Neural cell (in vitro differentiated cells): ENCODE results near the gene NKAIN2. TPM values are rescaled to one million over a fixed set of nuclear protein-coding genes. Genes with fewer than 3 reads are reported as not detected.

ENCODE experiments used
- H2AFZ ChIP-seq: fragments of 200-600, 300-800 bp; sonication (generic), shearing (Covaris generic); 2 replicates; pipeline ENCODE4 v1.6.0; 2014; ENCODE audit warnings: low read depth, mild to moderate bottlenecking, antibody characterized with exemption, low read length, moderate library complexity
- H3F3A ChIP-seq: fragments of 200-600 bp; shearing (Covaris generic); 2 replicates; pipeline ENCODE4 v1.6.1; 2016; ENCODE audit warnings: mild to moderate bottlenecking, moderate library complexity, mixed read lengths, antibody characterized with exemption, low read length; ENCODE audit not compliant: insufficient read depth, poor library complexity, severe bottlenecking
- H3K27ac ChIP-seq: fragments of 200-600, 300-800 bp; sonication (generic), shearing (Covaris generic); 2 replicates; pipeline ENCODE4 v1.5.1; 2014; ENCODE audit warnings: mild to moderate bottlenecking, low read length, moderate library complexity
- H3K27me3 ChIP-seq: fragments of 300-800, 200-600 bp; sonication (generic), shearing (Covaris generic); 2 replicates; pipeline ENCODE4 v1.6.0; 2014; ENCODE audit warnings: mild to moderate bottlenecking, low read depth, low read length, moderate library complexity; ENCODE audit not compliant: insufficient read depth
- H3K36me3 ChIP-seq: fragments of 300-800, 200-600 bp; sonication (generic), shearing (Covaris generic); 2 replicates; pipeline ENCODE4 v1.5.1; 2014; ENCODE audit warnings: mild to moderate bottlenecking, antibody characterized with exemption, low read length, moderate library complexity; ENCODE audit not compliant: insufficient read depth
- H3K4me2 ChIP-seq: fragments of 300-800, 200-600 bp; sonication (generic), shearing (Covaris generic); 2 replicates; pipeline ENCODE4 v1.6.0; 2014; ENCODE audit warnings: mild to moderate bottlenecking, low read length
- H3K4me3 ChIP-seq: fragments of 300-800, 200-600 bp; sonication (generic), shearing (Covaris generic); 2 replicates; pipeline ENCODE4 v1.5.1; 2014; ENCODE audit warnings: mild to moderate bottlenecking, low read length, moderate library complexity
- H3K79me2 ChIP-seq: fragments of 200-600 bp; shearing (Covaris generic); replicated peaks from 2 replicates; pipeline ENCODE4 v1.6.0; 2014; ENCODE audit warnings: mild to moderate bottlenecking, low read length, moderate library complexity; ENCODE audit not compliant: insufficient read depth
- H3K9ac ChIP-seq: fragments of 300-800, 200-600 bp; sonication (generic), shearing (Covaris generic); 2 replicates; pipeline ENCODE4 v1.6.1; 2016; ENCODE audit warnings: mild to moderate bottlenecking, low read length, mixed read lengths
- H3K9me2 ChIP-seq: fragments of 200-600 bp; shearing (Covaris generic); 2 replicates; pipeline ENCODE4 v1.6.1; 2016; ENCODE audit warnings: mild to moderate bottlenecking, low read length, mixed read lengths; ENCODE audit not compliant: insufficient read depth
- H3K9me3 ChIP-seq: fragments of 200-600, 300-800 bp; sonication (generic), shearing (Covaris generic); 2 replicates; pipeline ENCODE4 v1.6.1; 2016; ENCODE audit warnings: mild to moderate bottlenecking, mixed run types, low read length, moderate library complexity, mixed read lengths
- H4K20me1 ChIP-seq: fragments of 200-600 bp; shearing (Covaris generic); 2 replicates; pipeline ENCODE4 v1.6.1; 2016; ENCODE audit warnings: mild to moderate bottlenecking, mixed run types; ENCODE audit not compliant: insufficient read depth
- CTCF ChIP-seq: fragments of 450-650 bp; IDR thresholded peaks from 2 replicates; pipeline ENCODE4 v1.5.1; 2014; ENCODE audit warnings: antibody characterized with exemption, mild to moderate bottlenecking, moderate library complexity; ENCODE audit not compliant: poor library complexity, severe bottlenecking
- EP300 ChIP-seq: fragments of 450-650 bp; conservative IDR thresholded peaks from 2 replicates; pipeline ENCODE4 v1.6.1; 2014; ENCODE audit warnings: antibody characterized with exemption, mild to moderate bottlenecking, moderate library complexity; ENCODE audit not compliant: poor library complexity, severe bottlenecking
- EZH2 ChIP-seq: fragments of 200-600, 300-800 bp; shearing (Covaris generic), sonication (generic); IDR thresholded peaks from 2 replicates; pipeline ENCODE4 v1.6.1; 2014; ENCODE audit warnings: antibody characterized with exemption, low read length, borderline replicate concordance, mild to moderate bottlenecking; ENCODE audit not compliant: insufficient read depth, poor library complexity, severe bottlenecking
- MXI1 ChIP-seq: fragments of 450-650 bp; conservative IDR thresholded peaks from 2 replicates; pipeline ENCODE4 v1.6.1; 2014; ENCODE audit warnings: antibody characterized with exemption, mild to moderate bottlenecking; ENCODE audit not compliant: poor library complexity, severe bottlenecking
- POLR2AphosphoS5 ChIP-seq: IDR thresholded peaks from 2 replicates; pipeline ENCODE4 v1.6.1; 2012
- RAD21 ChIP-seq: fragments of 450-650 bp; conservative IDR thresholded peaks from 2 replicates; pipeline ENCODE4 v1.6.1; 2014; ENCODE audit warnings: antibody characterized with exemption, mild to moderate bottlenecking, moderate library complexity
- REST ChIP-seq: IDR thresholded peaks from 2 replicates; pipeline ENCODE4 v1.6.1; 2012; ENCODE audit warnings: borderline replicate concordance
- SMC3 ChIP-seq: fragments of 450-650 bp; conservative IDR thresholded peaks from 2 replicates; pipeline ENCODE4 v1.6.1; 2014; ENCODE audit warnings: antibody characterized with exemption, mild to moderate bottlenecking, moderate library complexity; ENCODE audit not compliant: poor library complexity
- TAF1 ChIP-seq: IDR thresholded peaks from 2 replicates; pipeline ENCODE4 v1.6.1; 2012; ENCODE audit warnings: low read depth
- polyA plus RNA-seq: library from polyadenylated mRNA; depleted of rRNA; stranded (reverse); fragments of >200 nt; gene quantifications from 2 replicates; pipeline ENCODE4 v1.2.3, GENCODE V29; 2014

The NKAIN2 gene
- polyA plus RNA-seq, 1 donor from 2014 or later = 23.2 TPM

- H3K27me3 ChIP-seq = no peaks in the 10 kb centered on the region
- no peak overlapping the region for H3K4me3 ChIP-seq
- H3K79me2 ChIP-seq = no peaks in the 10 kb centered on the region
- H2AFZ ChIP-seq = no peak overlapping the region
- no peaks in the 10 kb centered on the region for H3K36me3 ChIP-seq
- no peaks in the 10 kb centered on the region for H3K9me2 ChIP-seq
- no peak overlapping the region for H3K27ac ChIP-seq
- H3F3A ChIP-seq = no peaks in the 10 kb centered on the region
- H3K9me3 ChIP-seq = no peaks in the 10 kb centered on the region
- no peak for TF ChIP-seq REST
- no peak for TF ChIP-seq CTCF
- TF ChIP-seq EZH2 = no peak
- no peak for TF ChIP-seq EP300
- no peak for TF ChIP-seq TAF1
- no peak for TF ChIP-seq SMC3
- TF ChIP-seq MXI1 = no peak
- TF ChIP-seq POLR2AphosphoS5 = no peak
- TF ChIP-seq RAD21 = no peak
- no peak overlapping the region for H3K4me2 ChIP-seq
- no peak overlapping the region for H3K9ac ChIP-seq
- H4K20me1 ChIP-seq = no peaks in the 10 kb centered on the region
Measured at GRCh38 chr6:124748778-124749177, 945.1 kb downstream of the NKAIN2 start.

GRCh38 chr6:124753001-124753400 is 949.3 kb downstream of the NKAIN2 start:
- Histone ChIP-seq H3K36me3 (no peaks in the 10 kb centered on the region), H3K27me3 (no peaks in the 10 kb centered on the region), H3K27ac (peak overlapping the region; percentile 21), H3K9me2 (no peaks in the 10 kb centered on the region), H3F3A (no peaks in the 10 kb centered on the region), H3K9me3 (no peaks in the 10 kb centered on the region), H3K4me2 (no peak overlapping the region), H3K79me2 (no peaks in the 10 kb centered on the region), H4K20me1 (no peaks in the 10 kb centered on the region), H3K9ac (no peak overlapping the region), H3K4me3 (no peak overlapping the region), H2AFZ (no peak overlapping the region)
- TF ChIP-seq EZH2 (no peak), POLR2AphosphoS5 (no peak), CTCF (no peak), TAF1 (no peak), REST (no peak), SMC3 (no peak), MXI1 (no peak), RAD21 (no peak), EP300 (no peak)
